NCI-H510A (cell line): Measurements from ENCODE around the gene LTF.
A peak's percentile ranks its signal among the peaks of the same experiment; 100 is the strongest.
"Not testable (repeated sequence)": the region's sequence is repeated elsewhere in the genome, so short reads cannot be mapped to it uniquely, and the experiment has no call there.

Experiments used
- DNase-seq: peaks from one replicate; lab custom pipeline; 2025; lab: John Stamatoyannopoulos, UW

The LTF gene

GRCh38 chr3:46412786-46413298 is 51.9 kb downstream of the LTF start:
- no peak for DNase-seq

GRCh38 chr3:46411271-46411670 is 53.4 kb downstream of the LTF start:
- no peak for DNase-seq

GRCh38 chr3:46410669-46411068 is 54.0 kb downstream of the LTF start:
- DNase-seq: no peak

- DNase-seq: no peak
Observed at GRCh38 chr3:46409739-46410489, 54.8 kb downstream of the LTF start.

- DNase-seq: no peak
Observed at GRCh38 chr3:46408853-46409252, 55.9 kb downstream of the LTF start.

GRCh38 chr3:46407970-46408369 is 56.7 kb downstream of the LTF start:
- peak; percentile 35 for DNase-seq

GRCh38 chr3:46406788-46407611 is 57.7 kb downstream of the LTF start, which contains the start of the genes CCR5AS and CCRL2:
Gene CCR5AS (minus strand): TSS chr3:46407066.
Gene CCRL2 (plus strand): TSS chr3:46407259. CDS start chr3:46408080, 821 bp downstream.
- no peak for DNase-seq

- DNase-seq: no peak
Observed at GRCh38 chr3:46406443-46406787, 58.3 kb downstream of the LTF start.

- peak; percentile 28 for DNase-seq
Observed at GRCh38 chr3:46405301-46406019, 59.2 kb downstream of the LTF start.

GRCh38 chr3:46402902-46403301 is 61.8 kb downstream of the LTF start:
- not testable (repeated sequence) for DNase-seq

GRCh38 chr3:46401579-46401978 is 63.1 kb downstream of the LTF start:
- DNase-seq: no peak

GRCh38 chr3:46400846-46401245 is 63.9 kb downstream of the LTF start:
- no peak for DNase-seq

GRCh38 chr3:46400000-46400734 is 64.5 kb downstream of the LTF start:
- DNase-seq: peak; percentile 20

GRCh38 chr3:46399557-46399956 is 65.1 kb downstream of the LTF start:
- DNase-seq: no peak

- no peak for DNase-seq
Observed at GRCh38 chr3:46399098-46399497, 65.6 kb downstream of the LTF start.

GRCh38 chr3:46398186-46398955 is 66.3 kb downstream of the LTF start:
- DNase-seq: no peak

GRCh38 chr3:46397111-46397510 is 67.6 kb downstream of the LTF start:
- DNase-seq: no peak

- DNase-seq: no peak
Observed at GRCh38 chr3:46395766-46396530, 68.8 kb downstream of the LTF start.

GRCh38 chr3:46395210-46395661 is 69.5 kb downstream of the LTF start:
- no peak for DNase-seq
